ENCODE measurements around the gene DNM2.

Gene DNM2

GRCh38 chr19:10712045-10712444 lies 5.8 kb upstream of the DNM2 start:
- no peak overlapping the region for H3K27ac ChIP-seq
- TF ChIP-seq CTCF (conservative IDR thresholded peaks at IDR 0.05; ENCODE audit: low read depth) = no peak
- DNase-seq (ENCODE audit: low spot score) = no peak
- CTCF ChIA-PET = interaction anchor here (0.6 kb wide), 1 partner anchor 289 kb away, joined by 6 read pairs; no protein-coding TSS in a partner anchor
- POLR2A ChIA-PET (ENCODE audit: low non-redundant PET) = no interaction called here

GRCh38 chr19:10712754-10713153 lies 5.1 kb upstream of the DNM2 start:
- CTCF ChIA-PET = no interaction called here
- H3K27ac ChIP-seq = peak overlapping the region; percentile 17; the same call in 1 of the 2 replicates

GRCh38 chr19:10713317-10713716 lies 4.6 kb upstream of the DNM2 start:
- POLR2A ChIA-PET (ENCODE audit: low non-redundant PET) = no interaction called here
- CTCF ChIA-PET = no interaction called here
- peak overlapping the region; percentile 17; the same call in 1 of the 2 replicates for H3K27ac ChIP-seq
- no peak for TF ChIP-seq CTCF (conservative IDR thresholded peaks at IDR 0.05; ENCODE audit: low read depth)
- no peak for DNase-seq (ENCODE audit: low spot score)

More at GRCh38 chr19:10712754-10713153, 5.1 kb upstream of the DNM2 start:
- TF ChIP-seq CTCF (conservative IDR thresholded peaks at IDR 0.05; ENCODE audit: low read depth) = no peak
- POLR2A ChIA-PET (ENCODE audit: low non-redundant PET) = no interaction called here
- DNase-seq (ENCODE audit: low spot score) = no peak

GRCh38 chr19:10717054-10717355 lies 874 bp upstream of the DNM2 start:
- no peak for TF ChIP-seq CTCF (conservative IDR thresholded peaks at IDR 0.05; ENCODE audit: low read depth)
- ChIA-PET POLR2A (ENCODE audit: low non-redundant PET) (no interaction called here), CTCF (interaction anchor here (0.5 to 1.3 kb wide), 15 partner anchors 12 to 209 kb away, joined by 3 to 7 read pairs (median 3); no protein-coding TSS in a partner anchor)
- H3K27ac ChIP-seq = peak overlapping the region; percentile 66
- DNase-seq (ENCODE audit: low spot score) = no peak

GRCh38 chr19:10718205-10719196 lies 622 bp downstream of the DNM2 start:
- ChIA-PET POLR2A (ENCODE audit: low non-redundant PET) (interaction anchor here (1.2 kb wide), 1 partner anchor 32 kb away, joined by 3 read pairs; no protein-coding TSS in a partner anchor), CTCF (interaction anchor here (0.5 to 2.3 kb wide), 10 partner anchors 14 to 218 kb away, joined by 3 to 11 read pairs (median 4); no protein-coding TSS in a partner anchor)
- H3K27ac ChIP-seq = peak overlapping the region; percentile 90
- no peak for TF ChIP-seq CTCF (conservative IDR thresholded peaks at IDR 0.05; ENCODE audit: low read depth)
- peak; percentile 46 for DNase-seq (ENCODE audit: low spot score)

- POLR2A ChIA-PET (ENCODE audit: low non-redundant PET) = no interaction called here
- CTCF ChIA-PET = interaction anchor here (0.6 to 2.3 kb wide), 3 partner anchors 13 to 217 kb away, joined by 4 to 11 read pairs (median 4); no protein-coding TSS in a partner anchor
- peak overlapping the region; percentile 90 for H3K27ac ChIP-seq
- TF ChIP-seq CTCF (conservative IDR thresholded peaks at IDR 0.05; ENCODE audit: low read depth) = no peak
- DNase-seq (ENCODE audit: low spot score) = no peak
Measured at GRCh38 chr19:10719466-10719961, 1.6 kb downstream of the DNM2 start.

Data from RWPE1 (cell line).